ENCODE results near the gene ZNF398.

The ZNF398 gene

GRCh38 chr7:149133028-149133710, 14.1 kb upstream of the ZNF398 start:
- no peak for TF ChIP-seq POLR2AphosphoS5 (IDR thresholded peaks at IDR 0.05; ENCODE audit: low read depth)
- Histone ChIP-seq H3K4me3 (replicated peaks; ENCODE audit: insufficient read depth, low read length) (no peak overlapping the region), H3K27me3 (ENCODE audit: insufficient read depth, poor library complexity, severe bottlenecking) (no peaks in the 10 kb centered on the region), H3K27ac (replicated peaks) (no peak overlapping the region)
- no peak for DNase-seq (ENCODE audit: low read depth in 1 of 2, low spot score in 1 of 2)

- Histone ChIP-seq H3K4me3 (replicated peaks; ENCODE audit: insufficient read depth, low read length) (no peak overlapping the region), H3K27ac (replicated peaks) (no peak overlapping the region), H3K27me3 (ENCODE audit: insufficient read depth, poor library complexity, severe bottlenecking) (no peaks in the 10 kb centered on the region)
- DNase-seq (ENCODE audit: low read depth in 1 of 2, low spot score in 1 of 2): no peak
- no peak for TF ChIP-seq CTCF (IDR thresholded peaks at IDR 0.05; ENCODE audit: insufficient read depth, low read length)
- no peak for TF ChIP-seq SPI1 (IDR thresholded peaks at IDR 0.05; ENCODE audit: borderline replicate concordance, low read depth)
- TF ChIP-seq GABPA (IDR thresholded peaks at IDR 0.05; ENCODE audit: low read depth): no peak
- TF ChIP-seq POLR2AphosphoS5 (IDR thresholded peaks at IDR 0.05; ENCODE audit: low read depth): no peak
- no peak for TF ChIP-seq REST (IDR thresholded peaks at IDR 0.05; ENCODE audit: insufficient replicate concordance, low read depth)
These were observed 11.1 kb upstream of the ZNF398 start for GRCh38 chr7:149136118-149136517.

DNA sequence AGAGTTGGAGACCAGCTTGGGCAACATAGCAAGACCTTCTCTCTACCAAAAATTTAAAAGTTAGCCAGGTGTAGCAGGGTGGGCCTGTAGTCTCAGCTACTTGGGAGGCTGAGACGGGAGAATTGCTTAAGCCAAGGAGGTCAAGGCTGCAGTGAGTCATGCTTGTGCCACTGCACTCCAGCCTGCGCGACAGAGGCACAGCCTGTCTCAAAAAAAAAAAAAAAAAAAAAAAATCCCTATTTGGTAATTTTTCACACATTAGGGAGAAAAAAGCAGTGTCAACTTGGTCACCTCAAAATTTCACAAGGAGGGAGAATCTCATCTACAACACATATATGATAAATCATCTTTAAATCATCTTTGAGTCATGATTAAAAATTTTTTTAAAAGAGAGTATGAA, 6.4 kb upstream of the ZNF398 start:
- Histone ChIP-seq H3K4me3 (replicated peaks; ENCODE audit: insufficient read depth, low read length) (no peak overlapping the region), H3K27ac (replicated peaks) (no peak overlapping the region), H3K27me3 (ENCODE audit: insufficient read depth, poor library complexity, severe bottlenecking) (no peaks in the 10 kb centered on the region)
- peak; percentile 41 to 64 for DNase-seq (ENCODE audit: low read depth in 1 of 2, low spot score in 1 of 2)
- no peak for TF ChIP-seq SPI1 (IDR thresholded peaks at IDR 0.05; ENCODE audit: borderline replicate concordance, low read depth)
- no peak for TF ChIP-seq GABPA (IDR thresholded peaks at IDR 0.05; ENCODE audit: low read depth)
- TF ChIP-seq CTCF (IDR thresholded peaks at IDR 0.05; ENCODE audit: insufficient read depth, low read length): no peak
- TF ChIP-seq REST (IDR thresholded peaks at IDR 0.05; ENCODE audit: insufficient replicate concordance, low read depth): no peak
- no peak for TF ChIP-seq POLR2AphosphoS5 (IDR thresholded peaks at IDR 0.05; ENCODE audit: low read depth)

- DNase-seq (ENCODE audit: low read depth in 1 of 2, low spot score in 1 of 2): no peak
- no peak overlapping the region for H3K4me3 ChIP-seq (replicated peaks; ENCODE audit: insufficient read depth, low read length)
These were observed 5.4 kb upstream of the ZNF398 start for GRCh38 chr7:149141893-149142292.

More at GRCh38 chr7:149141893-149142292, 5.4 kb upstream of the ZNF398 start:
- TF ChIP-seq REST (IDR thresholded peaks at IDR 0.05; ENCODE audit: insufficient replicate concordance, low read depth) (no peak), GABPA (IDR thresholded peaks at IDR 0.05; ENCODE audit: low read depth) (no peak), POLR2AphosphoS5 (IDR thresholded peaks at IDR 0.05; ENCODE audit: low read depth) (no peak), SPI1 (IDR thresholded peaks at IDR 0.05; ENCODE audit: borderline replicate concordance, low read depth) (no peak), CTCF (IDR thresholded peaks at IDR 0.05; ENCODE audit: insufficient read depth, low read length) (no peak)
- H3K27ac ChIP-seq (replicated peaks): no peak overlapping the region
- H3K27me3 ChIP-seq (ENCODE audit: insufficient read depth, poor library complexity, severe bottlenecking): no peaks in the 10 kb centered on the region

Data from HL-60 (cell line).